Uterus (tissue), 4 donors: ENCODE measurements around the gene CTXN1. TPM values are rescaled to one million over a fixed set of nuclear protein-coding genes. Genes with fewer than 3 reads are reported as not detected.
"Not testable (repeated sequence)": the region's sequence is repeated elsewhere in the genome, so short reads cannot be mapped to it uniquely, and the experiment has no call there.

Experiments used
- DNase-seq, 2 donors: peaks; one replicate each; pipeline ENCODE4 v3.0.0-alpha.2; 2019 to 2020
- H3K27ac ChIP-seq, 2 donors: fragments of 200-600 bp; sonication (generic); 1 replicate in 1 of 2; 2 replicates in 1 of 2; pipeline ENCODE4 v1.5.1; 2016 to 2018
- H3K27me3 ChIP-seq, 2 donors: fragments of 200-600 bp; sonication (generic); one replicate each; pipeline ENCODE4 v1.5.1; 2018 to 2019; ENCODE audit warnings: control low read depth in 1 of 2
- H3K36me3 ChIP-seq, 2 donors: fragments of 200-600 bp; sonication (generic); one replicate each; pipeline ENCODE4 v1.5.1; 2019; ENCODE audit warnings: control low read depth in 1 of 2
- H3K4me1 ChIP-seq, 2 donors: fragments of 200-600 bp; sonication (generic); one replicate each; pipeline ENCODE4 v1.5.1; 2018 to 2019; ENCODE audit warnings: control low read depth in 1 of 2
- H3K4me3 ChIP-seq, 2 donors: fragments of 200-600 bp; sonication (generic); 1 replicate in 1 of 2; 2 replicates in 1 of 2; pipeline ENCODE4 v1.5.1; 2018 to 2019; ENCODE audit warnings: mild to moderate bottlenecking in 1 of 2
- H3K9me3 ChIP-seq, 2 donors: fragments of 200-600 bp; sonication (generic); one replicate each; pipeline ENCODE4 v1.5.1; 2019; ENCODE audit warnings: control low read depth in 1 of 2
- POLR2A ChIP-seq, 2 donors: fragments of 450-650 bp; IDR thresholded peaks; one replicate each; pipeline ENCODE4 v1.6.1; 2016; ENCODE audit warnings: antibody characterized with exemption in 2 of 2, mild to moderate bottlenecking in 1 of 2, moderate library complexity in 1 of 2
- intact Hi-C: fragments of 100-400 bp; cut with DNase I; formaldehyde crosslinking; loops from one replicate; pipeline ENCODE4 v1.15.1; 2023; ENCODE audit warnings: low total_unique reads
- total RNA-seq, 4 donors: library from RNA; depleted of rRNA in 3 of 4; stranded (reverse); fragments of >200 nt in 3 of 4; gene quantifications; one replicate each; pipeline versions ENCODE4 v1.1.0 to v1.2.4, GENCODE V29; 2014 to 2023
- TF ChIP-seq, protein P1 (sequence below), 4 experiments: fragments of 200-600 bp in 2 of 4; fragments of 450-650 bp in 2 of 4; sonication (generic) in 2 of 4; IDR thresholded peaks; one replicate each; pipeline ENCODE4 v1.5.1; 2016 to 2019; ENCODE audit warnings: antibody characterized with exemption in 4 of 4, mild to moderate bottlenecking in 2 of 4, moderate library complexity in 1 of 4
- donor health status: DM: yes; HTN: yes; CAD: no.

The CTXN1 gene
- total RNA-seq, 4 donors from 2014 or later = 7.2 to 47.1 (median 14.9) TPM; not detected in 1

DNA sequence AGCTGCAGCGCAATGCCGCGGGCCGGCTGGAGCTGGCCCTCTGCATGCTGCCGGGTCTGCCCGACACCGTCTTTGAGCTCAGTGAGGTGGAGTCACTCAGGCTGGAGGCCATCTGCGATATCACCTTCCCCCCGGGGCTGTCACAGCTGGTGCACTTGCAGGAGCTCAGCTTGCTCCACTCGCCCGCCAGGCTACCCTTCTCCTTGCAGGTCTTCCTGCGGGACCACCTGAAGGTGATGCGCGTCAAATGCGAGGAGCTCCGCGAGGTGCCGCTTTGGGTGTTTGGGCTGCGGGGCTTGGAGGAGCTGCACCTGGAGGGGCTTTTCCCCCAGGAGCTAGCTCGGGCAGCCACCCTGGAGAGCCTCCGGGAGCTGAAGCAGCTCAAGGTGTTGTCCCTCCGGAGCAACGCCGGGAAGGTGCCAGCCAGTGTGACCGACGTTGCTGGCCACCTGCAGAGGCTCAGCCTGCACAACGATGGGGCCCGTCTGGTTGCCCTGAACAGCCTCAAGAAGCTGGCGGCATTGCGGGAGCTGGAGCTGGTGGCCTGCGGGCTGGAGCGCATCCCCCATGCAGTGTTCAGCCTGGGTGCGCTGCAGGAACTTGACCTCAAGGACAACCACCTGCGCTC is 26.1 kb downstream of the CTXN1 start:
- Histone ChIP-seq H3K27me3 (no peaks in the 10 kb centered on the region), H3K4me3 (no peak overlapping the region), H3K27ac (no peak overlapping the region), H3K4me1 (peaks cover 3 to 8% of the 10 kb centered on the region in 2 donors), H3K36me3 (no peaks in the 10 kb centered on the region), H3K9me3 (no peaks in the 10 kb centered on the region)
- DNase-seq = no peak
- TF ChIP-seq, protein P1, sequence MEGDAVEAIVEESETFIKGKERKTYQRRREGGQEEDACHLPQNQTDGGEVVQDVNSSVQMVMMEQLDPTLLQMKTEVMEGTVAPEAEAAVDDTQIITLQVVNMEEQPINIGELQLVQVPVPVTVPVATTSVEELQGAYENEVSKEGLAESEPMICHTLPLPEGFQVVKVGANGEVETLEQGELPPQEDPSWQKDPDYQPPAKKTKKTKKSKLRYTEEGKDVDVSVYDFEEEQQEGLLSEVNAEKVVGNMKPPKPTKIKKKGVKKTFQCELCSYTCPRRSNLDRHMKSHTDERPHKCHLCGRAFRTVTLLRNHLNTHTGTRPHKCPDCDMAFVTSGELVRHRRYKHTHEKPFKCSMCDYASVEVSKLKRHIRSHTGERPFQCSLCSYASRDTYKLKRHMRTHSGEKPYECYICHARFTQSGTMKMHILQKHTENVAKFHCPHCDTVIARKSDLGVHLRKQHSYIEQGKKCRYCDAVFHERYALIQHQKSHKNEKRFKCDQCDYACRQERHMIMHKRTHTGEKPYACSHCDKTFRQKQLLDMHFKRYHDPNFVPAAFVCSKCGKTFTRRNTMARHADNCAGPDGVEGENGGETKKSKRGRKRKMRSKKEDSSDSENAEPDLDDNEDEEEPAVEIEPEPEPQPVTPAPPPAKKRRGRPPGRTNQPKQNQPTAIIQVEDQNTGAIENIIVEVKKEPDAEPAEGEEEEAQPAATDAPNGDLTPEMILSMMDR (IDR thresholded peaks at IDR 0.05) = no peak
- no peak for TF ChIP-seq POLR2A (IDR thresholded peaks at IDR 0.05)
- intact Hi-C loops = no loop called here

DNA sequence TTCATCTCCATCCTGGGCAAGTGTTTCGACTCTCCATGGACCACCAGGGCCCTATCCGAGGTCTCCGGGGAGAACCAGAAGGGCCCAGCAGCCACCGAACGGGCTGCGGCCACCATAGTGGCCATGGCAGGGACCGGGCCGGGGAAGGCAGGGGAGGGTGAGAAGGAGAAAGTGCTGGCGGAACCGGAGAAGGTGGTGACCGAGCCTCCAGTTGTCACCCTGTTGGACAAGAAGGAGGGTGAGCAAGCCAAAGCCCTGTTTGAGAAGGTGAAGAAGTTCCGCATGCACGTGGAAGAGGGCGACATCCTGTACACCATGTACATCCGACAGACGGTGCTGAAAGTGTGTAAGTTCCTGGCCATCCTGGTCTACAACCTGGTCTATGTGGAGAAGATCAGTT is 27.0 kb downstream of the CTXN1 start:
- H3K36me3 ChIP-seq = no peaks in the 10 kb centered on the region
- intact Hi-C loops = no loop called here
- no peak overlapping the region for H3K27ac ChIP-seq
- H3K4me3 ChIP-seq = no peak overlapping the region
- peaks cover 0 to 4% of the 10 kb centered on the region in 2 donors for H3K4me1 ChIP-seq
- TF ChIP-seq POLR2A (IDR thresholded peaks at IDR 0.05) = no peak
- TF ChIP-seq, protein P1 (IDR thresholded peaks at IDR 0.05) = no peak
- H3K27me3 ChIP-seq = no peaks in the 10 kb centered on the region
- DNase-seq = no peak
- no peaks in the 10 kb centered on the region for H3K9me3 ChIP-seq

DNA sequence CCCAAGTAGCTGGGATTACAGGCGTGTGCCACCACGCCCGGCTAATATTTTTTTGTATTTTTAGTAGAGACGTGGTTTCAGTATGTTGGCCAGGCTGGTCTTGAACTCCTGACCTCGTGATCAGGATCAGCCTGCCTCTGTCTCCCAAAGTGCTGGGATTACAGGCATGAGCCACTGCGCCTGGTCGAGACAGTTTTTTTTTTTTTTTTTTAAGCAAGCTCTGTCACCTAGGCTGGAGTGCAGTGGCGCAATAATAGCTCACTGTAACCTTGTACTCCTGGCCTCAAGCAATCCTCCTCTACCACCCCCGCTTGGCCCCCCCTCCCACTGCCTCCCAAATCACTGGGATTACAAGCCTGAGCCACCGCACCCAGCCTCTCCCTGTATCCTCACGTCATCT is 28.6 kb downstream of the CTXN1 start:
- intact Hi-C loops = no loop called here
- H3K4me3 ChIP-seq = no peak overlapping the region
- no peaks in the 10 kb centered on the region for H3K9me3 ChIP-seq
- no peak for DNase-seq
- no peaks in the 10 kb centered on the region for H3K36me3 ChIP-seq
- H3K4me1 ChIP-seq = no peaks in the 10 kb centered on the region
- no peaks in the 10 kb centered on the region for H3K27me3 ChIP-seq
- TF ChIP-seq, protein P1 (IDR thresholded peaks at IDR 0.05) = no peak
- TF ChIP-seq POLR2A (IDR thresholded peaks at IDR 0.05) = no peak
- no peak overlapping the region for H3K27ac ChIP-seq

DNA sequence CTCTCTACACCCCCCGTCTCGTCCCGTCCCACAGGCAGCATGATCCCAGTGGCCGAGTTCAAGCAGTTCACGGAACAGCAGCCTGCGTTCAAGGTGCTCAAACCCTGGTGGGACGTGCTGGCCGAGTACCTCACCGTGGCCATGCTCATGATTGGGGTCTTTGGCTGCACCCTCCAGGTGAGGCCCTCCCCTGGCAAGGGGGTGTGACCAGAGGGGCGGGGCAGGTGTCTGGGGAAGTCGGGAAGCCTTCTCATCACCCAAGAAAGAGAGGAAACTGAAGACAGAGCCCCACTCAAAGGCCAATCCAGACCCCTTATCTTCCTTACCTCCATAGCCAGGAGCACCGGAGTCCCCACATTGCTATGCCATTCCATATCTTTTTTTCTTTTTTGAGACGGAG is 30.4 kb downstream of the CTXN1 start:
- TF ChIP-seq, protein P1 (IDR thresholded peaks at IDR 0.05) = no peak
- TF ChIP-seq POLR2A (IDR thresholded peaks at IDR 0.05) = no peak
- no peaks in the 10 kb centered on the region for H3K36me3 ChIP-seq
- intact Hi-C loops = no loop called here
- DNase-seq = no peak
- H3K4me3 ChIP-seq = no peak overlapping the region
- no peaks in the 10 kb centered on the region for H3K4me1 ChIP-seq
- no peak overlapping the region for H3K27ac ChIP-seq
- H3K27me3 ChIP-seq = no peaks in the 10 kb centered on the region
- no peaks in the 10 kb centered on the region for H3K9me3 ChIP-seq

DNA sequence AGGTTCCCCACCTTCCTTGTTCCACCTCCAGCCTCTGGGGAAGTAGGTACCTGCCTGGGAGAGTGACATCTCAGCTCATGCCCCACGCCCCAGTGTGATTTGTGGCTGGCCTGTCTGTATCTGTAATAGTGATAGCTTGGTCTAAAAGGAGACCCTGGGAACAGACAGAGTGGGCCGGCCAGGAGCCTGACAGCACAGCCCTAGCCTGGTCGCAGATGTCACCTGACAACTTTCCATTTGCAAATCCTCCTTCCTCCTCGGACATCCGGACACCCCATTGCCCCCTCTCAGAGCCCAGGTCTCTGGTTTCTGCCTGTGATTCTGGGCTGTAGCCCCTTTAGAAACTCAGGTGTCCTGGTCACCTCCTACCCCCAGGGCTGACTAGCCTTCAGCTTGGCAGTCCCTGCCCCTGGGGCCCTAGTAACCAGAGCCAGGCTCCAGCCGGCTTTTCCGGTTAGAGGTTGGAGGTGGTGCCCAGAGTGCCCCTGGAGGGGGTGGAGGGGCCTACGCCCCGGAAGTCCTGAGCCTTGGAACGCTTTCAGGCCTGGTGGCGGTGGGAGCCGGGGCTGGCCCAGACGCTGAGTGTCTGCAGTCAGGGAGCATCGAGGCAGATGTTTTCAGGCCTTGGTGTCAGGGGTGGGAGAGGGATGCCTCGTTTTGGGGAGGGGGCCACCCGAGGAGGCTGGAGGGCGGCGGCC is 31.2 kb downstream of the CTXN1 start:
- intact Hi-C loops = no loop called here
- no peak overlapping the region for H3K27ac ChIP-seq
- no peak for DNase-seq

DNA sequence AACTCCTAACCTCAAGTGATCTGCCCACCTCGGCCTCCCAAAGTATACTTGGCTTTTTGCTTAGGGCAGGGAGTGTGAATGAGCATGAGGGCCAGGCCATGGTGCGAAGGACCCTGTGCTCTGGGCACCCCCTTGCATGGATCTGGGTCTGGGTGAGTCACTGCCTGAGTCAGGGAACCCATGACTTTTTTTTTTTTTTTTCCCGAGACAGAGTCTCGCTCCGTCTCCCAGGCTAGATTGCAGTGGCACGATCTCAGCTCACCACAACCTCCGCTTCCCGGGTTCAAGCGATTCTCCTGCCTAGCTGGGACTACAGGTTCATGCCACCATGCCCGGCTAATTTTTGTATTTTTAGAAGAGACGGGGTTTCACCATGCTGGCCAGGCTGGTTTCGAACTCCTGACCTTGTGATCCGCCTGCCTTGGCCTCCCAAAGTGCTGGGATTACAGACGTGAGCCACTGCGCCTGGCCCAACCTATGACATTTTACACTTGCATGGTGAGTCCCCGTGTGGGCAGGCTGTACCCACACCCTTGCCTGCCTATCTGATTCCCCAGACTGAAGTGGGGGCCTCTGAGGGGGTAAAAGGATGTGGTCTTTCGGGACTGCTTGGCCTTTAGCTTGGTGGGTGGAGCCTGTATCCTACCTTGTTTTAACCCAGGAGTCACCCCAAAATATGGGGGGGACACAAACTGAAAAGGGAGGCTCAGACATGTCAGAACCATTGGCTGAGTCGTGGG is 32.4 kb downstream of the CTXN1 start:
- intact Hi-C loops, DNase-seq, H3K36me3 ChIP-seq, H3K4me3 ChIP-seq, H3K27me3 ChIP-seq, H3K27ac ChIP-seq, H3K4me1 ChIP-seq, H3K9me3 ChIP-seq: not testable (repeated sequence)

More for the DNA sequence above, 31.2 kb downstream of the CTXN1 start:
- Histone ChIP-seq H3K36me3 (no peaks in the 10 kb centered on the region), H3K4me1 (no peaks in the 10 kb centered on the region), H3K4me3 (no peak overlapping the region), H3K9me3 (no peaks in the 10 kb centered on the region), H3K27me3 (no peaks in the 10 kb centered on the region)
- TF ChIP-seq, protein P1 (IDR thresholded peaks at IDR 0.05) = no peak
- TF ChIP-seq POLR2A (IDR thresholded peaks at IDR 0.05) = no peak
